GM13976 (cell line): Measurements from ENCODE around the gene GGA1.
A peak's percentile ranks its signal among the peaks of the same experiment; 100 is the strongest.

Source experiments
- DNase-seq: peaks from one replicate; pipeline ENCODE4 v3.0.0; 2012; ENCODE audit warnings: low spot score
- in situ Hi-C: fragments of 300-500 bp; cut with MboI; formaldehyde crosslinking; loops from one replicate; pipeline ENCODE4 v1.12.0; 2022; ENCODE audit warnings: low sequenced_read_pairs, mixed read lengths, inconsistent platforms; ENCODE audit not compliant: unreplicated experiment
- TF ChIP-seq, protein P1 (sequence below): IDR thresholded peaks from 2 replicates; pipeline ENCODE4 v1.5.1; 2012; ENCODE audit warnings: borderline replicate concordance, mild to moderate bottlenecking; ENCODE audit not compliant: insufficient read depth; ENCODE audit errors: extremely low read depth, missing control alignments, control extremely low read depth

GGA1 gene

DNA sequence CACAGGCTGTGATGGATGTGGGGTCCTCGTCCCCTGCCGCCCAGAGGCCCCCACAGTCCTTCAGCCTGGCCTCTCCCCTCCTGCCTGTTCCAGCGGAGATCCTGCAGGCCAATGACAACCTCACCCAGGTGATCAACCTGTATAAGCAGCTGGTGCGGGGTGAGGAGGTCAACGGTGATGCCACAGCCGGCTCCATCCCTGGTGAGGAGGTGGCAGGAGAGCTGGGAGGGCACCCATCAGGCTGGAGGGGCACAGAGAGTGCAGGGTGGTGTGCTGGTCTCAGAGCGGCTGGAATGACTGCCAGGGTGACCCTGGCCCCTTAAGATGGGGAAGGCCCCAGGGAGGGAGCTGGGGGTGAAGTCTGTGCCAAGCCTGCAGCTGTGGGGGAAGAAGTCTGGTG lies 16.2 kb downstream of the GGA1 start:
- in situ Hi-C loops: no loop called here
- TF ChIP-seq, protein P1, sequence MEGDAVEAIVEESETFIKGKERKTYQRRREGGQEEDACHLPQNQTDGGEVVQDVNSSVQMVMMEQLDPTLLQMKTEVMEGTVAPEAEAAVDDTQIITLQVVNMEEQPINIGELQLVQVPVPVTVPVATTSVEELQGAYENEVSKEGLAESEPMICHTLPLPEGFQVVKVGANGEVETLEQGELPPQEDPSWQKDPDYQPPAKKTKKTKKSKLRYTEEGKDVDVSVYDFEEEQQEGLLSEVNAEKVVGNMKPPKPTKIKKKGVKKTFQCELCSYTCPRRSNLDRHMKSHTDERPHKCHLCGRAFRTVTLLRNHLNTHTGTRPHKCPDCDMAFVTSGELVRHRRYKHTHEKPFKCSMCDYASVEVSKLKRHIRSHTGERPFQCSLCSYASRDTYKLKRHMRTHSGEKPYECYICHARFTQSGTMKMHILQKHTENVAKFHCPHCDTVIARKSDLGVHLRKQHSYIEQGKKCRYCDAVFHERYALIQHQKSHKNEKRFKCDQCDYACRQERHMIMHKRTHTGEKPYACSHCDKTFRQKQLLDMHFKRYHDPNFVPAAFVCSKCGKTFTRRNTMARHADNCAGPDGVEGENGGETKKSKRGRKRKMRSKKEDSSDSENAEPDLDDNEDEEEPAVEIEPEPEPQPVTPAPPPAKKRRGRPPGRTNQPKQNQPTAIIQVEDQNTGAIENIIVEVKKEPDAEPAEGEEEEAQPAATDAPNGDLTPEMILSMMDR: no peak
- no peak for DNase-seq

DNA sequence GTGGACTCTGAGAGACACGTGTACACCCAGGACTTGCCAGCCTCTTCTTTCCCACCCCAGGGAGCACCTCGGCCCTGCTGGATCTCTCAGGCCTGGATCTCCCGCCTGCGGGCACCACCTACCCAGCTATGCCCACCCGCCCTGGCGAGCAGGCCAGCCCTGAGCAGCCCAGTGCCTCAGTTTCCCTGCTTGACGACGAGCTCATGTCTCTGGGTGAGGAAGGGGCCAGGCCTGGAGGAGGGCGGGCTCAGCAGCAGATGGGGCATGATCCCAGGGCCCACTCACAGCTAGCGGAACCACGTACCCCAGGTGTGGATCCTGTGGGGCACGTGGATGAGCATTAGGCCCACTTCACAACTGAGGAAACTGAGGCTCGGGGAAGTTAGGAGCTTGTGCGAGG lies 17.1 kb downstream of the GGA1 start:
- in situ Hi-C loops: no loop called here
- no peak for DNase-seq
- TF ChIP-seq, protein P1: no peak

DNA sequence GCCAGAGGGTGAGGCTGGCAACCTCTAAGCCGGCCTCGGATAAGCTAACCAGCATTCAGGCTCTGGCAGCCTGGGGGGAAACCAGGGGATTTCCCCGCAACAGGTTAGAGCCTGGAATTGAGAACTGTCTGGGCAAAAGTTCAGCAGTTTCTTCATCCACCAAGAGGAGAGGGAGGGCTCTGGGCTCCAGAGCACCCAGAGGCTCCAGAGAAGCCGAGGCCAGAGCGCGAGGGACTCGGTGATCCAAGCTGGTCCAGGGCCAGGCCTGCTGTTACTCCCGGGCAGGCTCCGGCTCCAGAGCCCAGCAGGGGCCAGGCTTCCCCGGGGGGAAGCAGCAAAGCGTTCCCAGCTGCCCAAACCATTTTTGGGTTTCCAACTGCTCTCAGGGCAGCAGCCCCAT lies 17.5 kb downstream of the GGA1 start:
- in situ Hi-C loops: no loop called here
- DNase-seq: peak; percentile 59
- TF ChIP-seq, protein P1: no peak

DNA sequence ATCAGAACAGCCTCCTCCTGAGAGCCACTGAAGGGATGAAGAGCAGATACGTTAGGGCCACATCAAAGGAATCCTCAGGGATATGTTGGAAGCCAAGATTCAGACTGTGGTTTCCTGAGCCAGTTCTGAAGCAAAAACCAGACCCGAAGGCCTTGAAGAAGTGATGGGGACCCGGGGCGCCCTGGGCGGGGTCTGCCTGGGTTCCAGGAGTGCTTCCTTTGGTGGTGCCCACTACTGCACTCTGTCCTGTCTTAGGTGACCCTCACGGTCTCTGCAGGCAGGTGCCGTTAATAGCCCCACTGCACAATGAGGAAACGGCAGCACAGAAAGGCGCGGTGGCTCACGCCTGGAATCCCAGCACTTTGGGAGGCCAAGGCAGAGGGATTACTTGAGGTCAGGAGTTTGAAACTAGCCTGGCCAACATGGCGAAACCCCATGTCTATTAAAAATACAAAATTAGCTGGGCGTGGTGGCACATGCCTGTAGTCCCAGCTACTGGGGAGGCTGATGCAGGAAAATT lies 18.0 kb downstream of the GGA1 start:
- no peak for DNase-seq
- in situ Hi-C loops: no loop called here
- TF ChIP-seq, protein P1: no peak

DNA sequence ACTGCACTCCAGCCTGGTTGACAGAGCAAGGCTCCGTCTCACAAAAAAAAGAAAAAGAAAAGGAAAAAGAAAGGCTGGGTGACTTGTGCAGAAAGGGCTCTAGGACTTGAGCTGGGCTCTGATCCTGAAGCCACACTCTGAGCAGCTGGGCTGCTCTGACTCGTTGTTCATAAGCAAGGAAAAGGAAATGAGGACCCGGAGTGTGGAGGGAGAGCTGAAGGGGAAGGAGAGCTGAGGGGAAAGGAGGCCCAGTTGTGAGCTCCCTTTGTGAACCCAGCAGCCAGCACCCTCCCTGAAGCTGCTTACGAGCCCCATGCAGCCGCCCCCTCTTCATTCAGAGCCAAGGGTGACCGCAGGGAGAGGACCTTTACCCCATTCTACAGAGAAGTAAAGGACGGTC lies 18.5 kb downstream of the GGA1 start:
- DNase-seq: no peak
- TF ChIP-seq, protein P1: no peak
- in situ Hi-C loops: no loop called here

DNA sequence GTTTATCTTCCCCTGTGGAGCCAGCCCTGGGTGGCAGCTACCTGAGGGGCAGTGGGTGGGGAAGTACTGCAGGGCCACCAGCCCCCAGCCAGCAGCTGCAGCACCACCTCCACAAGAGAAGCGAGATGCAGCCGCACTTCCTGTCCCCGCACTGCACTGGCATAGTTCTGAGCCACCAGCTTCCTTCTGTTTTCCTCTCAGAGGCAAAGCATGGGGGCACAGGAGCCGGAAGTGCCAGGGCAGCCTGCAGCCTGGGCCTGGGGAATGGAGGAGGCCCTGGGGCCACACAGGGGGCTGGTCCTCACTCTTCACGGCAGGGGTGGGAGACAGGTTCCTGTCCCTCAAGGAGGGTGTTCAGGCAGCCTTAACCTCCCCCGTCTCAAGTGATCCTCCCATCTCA lies 18.9 kb downstream of the GGA1 start:
- TF ChIP-seq, protein P1: no peak
- no peak for DNase-seq
- in situ Hi-C loops: no loop called here

DNA sequence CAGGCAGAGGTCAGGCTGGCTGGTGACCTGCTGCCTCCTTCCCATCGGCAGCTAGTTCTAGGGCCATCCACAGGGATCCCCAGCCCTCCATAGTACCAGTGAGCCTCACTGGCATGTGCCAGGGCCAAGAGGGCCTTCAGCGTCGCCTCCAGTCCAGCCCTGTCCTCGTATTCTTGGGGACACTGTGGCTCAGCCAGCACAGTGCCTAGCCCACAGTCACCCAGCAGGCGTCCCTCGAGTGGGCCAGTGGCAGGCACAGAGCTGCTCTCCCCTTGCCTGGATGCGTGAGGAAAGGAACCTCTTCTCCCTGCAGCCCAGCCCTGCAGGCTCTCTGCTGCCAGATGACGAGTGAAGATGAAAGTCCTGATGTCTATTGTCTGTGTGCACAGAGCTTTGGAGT lies 20.2 kb downstream of the GGA1 start:
- TF ChIP-seq, protein P1: no peak
- in situ Hi-C loops: no loop called here

More for the DNA sequence above, 20.2 kb downstream of the GGA1 start:
- DNase-seq: no peak
